HG03159 (cell line): Measurements from ENCODE around the gene HYAL2.

Source experiments
- ATAC-seq: cut with Tn5 transposase; IDR thresholded peaks from one replicate; pipeline ENCODE4 v1.9.1; 2021; ENCODE audit warnings: mild to moderate bottlenecking, moderate library complexity; ENCODE audit not compliant: unreplicated experiment

Gene HYAL2

DNA sequence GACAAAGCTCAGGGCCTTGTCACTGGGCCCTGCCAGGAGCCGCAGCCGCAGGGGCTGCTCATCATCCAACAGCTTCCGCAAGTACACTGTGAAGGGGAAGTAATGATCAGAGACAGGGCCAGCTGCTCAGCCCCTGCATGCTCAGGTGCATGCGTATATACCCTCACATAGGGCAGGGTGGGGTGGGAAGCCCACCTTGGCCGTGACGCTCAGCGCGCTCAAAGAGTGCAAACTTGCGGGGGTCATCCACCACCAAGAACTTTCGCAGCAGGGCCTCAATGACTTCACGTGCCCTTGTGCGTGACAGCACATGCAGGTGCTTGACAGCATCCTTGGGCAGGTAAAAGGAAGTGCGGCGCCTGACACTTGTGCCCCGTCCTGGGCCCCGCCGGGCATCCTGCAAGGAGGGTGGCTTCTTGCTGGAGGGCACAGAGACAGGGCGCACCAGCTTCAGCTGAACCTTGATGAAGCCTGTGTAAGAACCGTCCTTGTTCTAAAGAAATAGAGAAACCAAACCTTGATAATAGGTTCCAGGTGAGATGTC lies 8.9 kb upstream of the HYAL2 start:
- no peak for ATAC-seq

- no peak for ATAC-seq
Observed at GRCh38 chr3:50330330-50330729, 7.8 kb upstream of the HYAL2 start.

DNA sequence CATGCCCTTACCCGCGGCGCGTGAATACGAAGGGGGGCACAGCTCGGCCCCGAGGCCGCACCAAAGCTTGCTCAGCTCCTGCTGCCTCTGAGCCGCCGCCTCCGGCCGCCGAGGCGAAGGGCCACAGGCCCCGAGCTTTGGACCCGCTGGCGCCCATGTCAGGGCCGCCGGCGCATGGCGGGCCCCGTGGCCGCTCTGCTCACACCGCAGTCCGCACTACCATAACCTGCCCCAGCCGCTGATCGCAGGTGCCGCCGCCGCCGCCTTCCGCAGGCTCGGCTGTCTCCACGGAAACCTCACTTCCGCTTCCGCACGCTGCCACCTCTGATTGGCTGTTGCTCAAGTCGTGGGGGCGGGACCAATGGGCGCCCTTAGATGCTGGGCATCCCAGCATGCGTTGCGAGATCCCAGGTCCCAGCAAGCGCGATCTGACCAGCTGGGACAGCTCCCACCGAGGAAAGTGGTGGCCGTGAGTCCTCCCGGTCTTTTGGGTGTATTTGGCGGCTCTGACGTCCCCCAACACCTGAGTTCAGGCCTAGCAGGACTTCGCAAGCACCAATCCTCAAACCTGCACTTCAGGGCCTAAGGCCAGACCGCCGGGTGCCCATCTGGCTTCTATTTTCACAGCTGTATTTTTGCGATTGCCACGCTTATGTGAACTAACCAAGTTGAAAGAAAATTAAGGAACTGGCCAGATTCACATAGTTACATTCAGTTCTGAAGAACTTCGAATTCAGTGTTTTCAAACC lies 5.6 kb upstream of the HYAL2 start, which contains the start of gene TUSC2:
Gene TUSC2, minus strand, starts transcription at position 281 of the 749 bp plus-strand sequence. Its CDS starts 124 bp downstream, at position 157.
- ATAC-seq = peak; percentile 77

DNA sequence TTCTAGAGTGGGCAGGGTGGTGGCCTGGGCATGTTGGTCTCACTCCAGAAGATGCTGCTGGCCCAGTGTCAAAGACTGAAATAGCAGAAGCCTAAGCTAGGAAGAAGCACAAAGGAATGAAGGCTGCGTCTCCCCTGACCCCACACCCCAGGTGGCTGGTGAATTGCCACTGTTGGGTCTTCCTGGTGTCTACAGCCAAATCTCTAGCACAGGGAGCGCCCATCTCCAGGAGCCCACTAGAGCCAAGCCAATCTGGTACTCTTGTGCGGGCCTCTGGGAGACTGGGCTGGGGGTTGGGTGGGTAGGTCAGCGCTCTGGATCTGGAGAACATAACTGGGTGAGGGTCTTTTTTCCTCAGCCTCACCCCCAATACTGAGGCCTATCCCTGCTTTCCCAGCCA lies 4.6 kb upstream of the HYAL2 start:
- no peak for ATAC-seq

DNA sequence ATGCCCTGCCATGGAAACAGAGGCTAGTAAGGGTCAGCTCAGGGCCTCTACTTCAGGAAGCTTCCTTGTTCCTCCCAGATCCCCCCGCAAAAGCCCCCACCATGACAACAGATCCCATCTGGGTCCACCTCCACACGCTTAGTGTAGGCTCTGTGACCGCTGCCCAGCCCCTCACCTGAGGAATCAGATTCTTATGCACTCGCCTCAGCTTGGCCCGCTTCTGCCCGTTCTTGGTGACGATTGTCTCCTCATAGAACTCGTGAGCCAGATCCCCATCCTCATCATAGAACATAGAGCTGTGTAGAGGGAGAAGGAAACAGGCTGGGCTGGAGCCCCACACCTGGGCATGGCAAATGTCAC lies 3.6 kb upstream of the HYAL2 start:
- no peak for ATAC-seq

- no peak for ATAC-seq
Observed at GRCh38 chr3:50325497-50326181, 3.1 kb upstream of the HYAL2 start.

DNA sequence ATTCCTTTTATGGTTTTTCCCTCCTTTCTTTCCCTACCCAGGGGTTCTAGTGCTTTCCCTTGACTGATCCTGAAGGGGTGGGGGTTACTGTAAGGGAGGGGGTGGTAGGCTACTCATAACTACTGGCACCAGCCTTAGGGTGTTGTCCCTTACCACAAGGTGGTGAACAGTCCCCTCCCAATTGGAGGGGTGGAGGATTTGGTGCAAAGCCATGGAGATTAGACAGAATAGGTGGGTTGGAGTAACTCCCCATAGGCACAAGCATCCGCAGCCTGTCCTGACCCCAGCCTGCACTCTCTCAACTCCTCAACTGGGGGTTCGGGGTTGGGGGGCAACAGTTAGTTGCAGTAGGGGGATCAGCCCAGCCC lies 2.6 kb upstream of the HYAL2 start:
- ATAC-seq = no peak

DNA sequence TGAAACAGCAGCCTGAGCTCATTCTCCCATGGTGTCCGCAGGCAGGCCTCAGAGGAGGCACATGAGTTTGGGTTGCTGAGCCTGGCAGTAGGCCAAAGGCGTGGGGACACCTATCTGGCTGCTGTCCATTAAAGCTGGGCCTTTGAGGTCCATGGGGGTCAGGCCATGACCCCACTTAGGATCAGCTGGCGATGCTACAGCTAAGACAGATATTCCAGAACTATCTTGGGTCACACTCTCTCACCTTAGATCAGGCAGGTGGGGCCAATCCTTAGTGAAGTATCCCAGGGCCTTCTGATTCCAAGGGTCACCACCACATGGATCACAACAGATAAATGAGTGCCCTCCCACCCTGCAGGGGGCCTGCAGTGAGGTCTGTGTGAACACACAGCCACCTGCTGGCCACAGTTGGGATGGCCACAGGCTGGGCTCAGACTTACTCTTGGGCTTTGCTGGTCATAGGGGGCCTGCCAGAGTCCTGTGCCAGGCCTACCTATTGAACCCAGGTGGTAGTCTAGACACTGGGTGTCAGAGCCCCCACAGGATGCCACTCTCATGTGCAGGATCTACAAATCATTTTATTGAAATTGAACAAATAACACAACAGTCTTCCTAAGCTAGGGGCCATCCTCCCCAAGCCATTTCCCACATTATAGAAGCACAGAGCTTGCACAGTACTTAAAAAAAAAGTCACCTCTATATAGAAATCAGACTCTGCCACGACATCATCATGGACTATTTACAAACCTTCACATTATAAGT lies 2.0 kb upstream of the HYAL2 start:
- ATAC-seq = no peak

GRCh38 chr3:50323614-50324199 lies 1.2 kb upstream of the HYAL2 start:
- ATAC-seq = no peak

DNA sequence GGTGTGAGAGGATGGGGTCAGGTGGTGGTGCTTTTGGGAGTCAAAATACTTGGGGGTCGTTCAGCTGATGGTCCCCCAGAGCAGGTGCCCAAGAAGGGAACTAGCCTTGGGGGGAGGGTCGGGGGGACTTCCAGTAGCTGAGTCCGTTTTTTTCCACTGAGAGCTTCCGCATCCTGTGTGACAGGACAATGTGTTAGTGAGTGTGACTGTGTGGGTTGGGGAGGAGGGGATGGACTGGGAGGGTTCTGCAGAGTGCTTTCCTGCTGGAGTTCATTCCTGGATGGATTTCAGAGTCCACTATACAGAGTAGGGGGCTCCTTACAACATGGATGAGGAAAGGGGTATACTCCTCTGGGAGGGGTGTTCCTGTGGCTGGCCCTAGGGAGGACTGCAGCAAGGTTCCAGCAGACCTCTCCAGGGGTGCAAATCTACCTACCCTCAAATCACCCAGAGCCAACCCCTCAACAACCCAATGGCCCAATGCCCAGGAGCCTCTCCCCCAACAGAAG lies 601 bp upstream of the HYAL2 start:
- ATAC-seq = no peak

DNA sequence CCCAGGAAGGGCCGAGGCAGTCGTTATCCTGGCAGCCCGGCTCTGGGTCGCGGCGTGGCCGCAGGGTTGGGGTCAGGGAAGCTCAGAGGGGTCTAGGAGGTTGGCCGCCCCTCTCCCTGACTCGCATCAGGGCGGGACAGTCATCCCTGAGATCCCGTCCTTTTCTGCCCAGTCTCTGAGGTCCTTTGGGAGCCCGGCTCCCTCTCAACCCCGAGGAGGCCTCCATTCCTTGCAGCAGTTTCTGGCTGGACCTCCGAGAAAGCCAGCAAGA lies 495 bp downstream of the HYAL2 start:
- no peak for ATAC-seq

DNA sequence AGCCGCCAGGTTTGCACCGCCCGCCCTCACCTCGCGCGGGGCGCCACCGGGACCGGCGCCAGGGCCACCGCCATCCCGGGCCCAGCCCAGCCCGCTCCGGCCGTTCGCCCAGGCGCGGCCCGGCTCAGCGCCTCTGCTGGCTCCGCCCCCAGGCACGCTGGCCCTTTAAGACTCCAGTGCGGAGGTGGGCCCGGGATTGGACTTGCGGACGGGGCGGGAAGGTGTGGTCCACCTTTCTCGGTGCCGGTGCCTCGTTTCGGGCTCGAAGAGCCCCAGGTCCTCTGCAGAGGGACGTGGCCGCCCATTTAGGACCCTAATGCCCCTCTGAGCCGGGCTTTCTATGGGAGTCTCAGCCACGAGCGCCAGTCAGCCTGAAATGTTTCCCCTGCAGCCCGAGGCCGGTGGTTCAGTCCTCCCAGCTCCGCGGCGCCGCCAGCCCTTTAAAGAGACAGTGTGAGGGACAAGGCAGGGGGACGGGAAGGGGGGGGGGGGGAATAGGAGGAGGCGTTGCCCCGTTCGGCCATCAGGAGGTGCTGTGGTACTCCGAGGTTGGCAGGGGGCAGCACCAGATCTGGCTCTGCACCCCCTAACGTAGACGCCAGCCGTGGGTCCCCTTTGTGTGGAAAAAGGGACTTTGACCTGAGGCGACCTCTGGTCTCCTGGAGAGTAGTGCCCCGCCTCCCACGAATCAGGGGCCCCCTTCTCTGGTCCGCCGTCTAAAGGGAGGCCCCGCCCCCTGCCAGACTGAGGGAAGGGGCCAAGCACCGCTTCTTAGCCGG lies 1.0 kb downstream of the HYAL2 start:
- ATAC-seq = peak; percentile 75

- ATAC-seq = peak; percentile 45
Observed at GRCh38 chr3:50320853-50321335, 1.7 kb downstream of the HYAL2 start.

DNA sequence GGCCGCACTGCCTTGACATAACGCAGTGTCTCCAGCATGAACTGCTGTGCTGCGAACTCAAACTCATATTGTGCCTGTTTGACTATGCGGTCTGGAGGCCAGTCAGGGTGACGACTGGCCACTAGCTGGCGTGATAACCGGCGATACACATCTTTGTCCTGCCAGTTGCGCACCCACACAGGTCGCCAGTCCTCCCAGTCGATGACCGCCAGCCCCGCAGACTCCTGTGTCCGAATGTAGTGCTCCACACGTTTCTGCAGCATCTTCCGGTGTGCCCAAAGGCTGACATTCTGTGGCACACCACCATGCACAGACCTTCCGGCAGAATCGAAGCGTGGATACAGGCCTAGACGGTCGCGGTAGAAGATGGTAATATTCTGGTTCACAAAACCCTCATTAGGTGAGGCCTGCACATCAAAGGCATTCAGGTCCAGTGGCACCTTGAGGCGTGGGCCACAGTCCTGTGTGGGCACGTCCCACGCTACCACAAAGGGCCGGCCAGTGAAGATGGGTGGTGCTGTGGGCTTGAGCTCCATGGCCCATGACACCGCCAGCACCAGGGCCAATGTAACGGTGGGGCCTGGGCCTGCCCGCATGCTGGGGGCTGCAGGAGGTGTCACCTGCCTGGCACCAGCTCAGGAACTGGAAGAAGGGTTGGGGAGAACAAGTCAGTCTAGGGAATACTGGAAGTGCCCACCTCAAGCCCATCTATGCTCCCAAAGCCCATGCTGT lies 2.5 kb downstream of the HYAL2 start:
- ATAC-seq = no peak

- ATAC-seq = no peak
Observed at GRCh38 chr3:50319181-50319893, 3.2 kb downstream of the HYAL2 start.

DNA sequence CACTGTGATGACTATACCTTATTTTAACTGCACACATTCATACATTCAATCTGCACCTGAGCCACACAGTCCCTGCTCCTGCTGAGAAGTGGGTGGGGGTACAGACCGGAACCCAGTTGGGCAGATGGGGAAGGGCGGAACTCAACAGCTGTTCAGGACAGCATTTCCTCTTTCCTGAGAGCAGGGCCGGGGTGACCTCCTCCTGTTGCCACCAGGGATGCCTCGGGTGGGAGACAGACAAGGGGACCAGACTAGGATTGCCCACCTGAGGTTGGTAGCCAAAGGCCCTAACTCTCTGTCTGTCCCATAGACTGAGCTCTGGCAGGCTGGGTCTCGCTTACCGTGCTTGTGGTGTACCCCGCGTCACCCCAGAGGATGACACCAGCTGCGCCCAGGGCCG lies 3.9 kb downstream of the HYAL2 start:
- no peak for ATAC-seq

GRCh38 chr3:50318163-50318562 lies 4.4 kb downstream of the HYAL2 start:
- ATAC-seq = no peak

- no peak for ATAC-seq
Observed at GRCh38 chr3:50317300-50317699, 5.2 kb downstream of the HYAL2 start.

- no peak for ATAC-seq
Observed at GRCh38 chr3:50316657-50317242, 5.8 kb downstream of the HYAL2 start.
